GM21360 (cell line): Measurements from ENCODE around the gene CHRM1.

Experiments used
- ATAC-seq: cut with Tn5 transposase; IDR thresholded peaks from one replicate; pipeline ENCODE4 v1.9.1; 2021; ENCODE audit warnings: mild to moderate bottlenecking, moderate library complexity; ENCODE audit not compliant: unreplicated experiment

Gene CHRM1

GRCh38 chr11:62908468-62909072 is 12.6 kb downstream of the CHRM1 start:
- no peak for ATAC-seq

- ATAC-seq: peak; percentile 63
Measured at GRCh38 chr11:62905927-62906531, 15.1 kb downstream of the CHRM1 start.

GRCh38 chr11:62905296-62905695 is 15.9 kb downstream of the CHRM1 start:
- ATAC-seq: no peak

DNA sequence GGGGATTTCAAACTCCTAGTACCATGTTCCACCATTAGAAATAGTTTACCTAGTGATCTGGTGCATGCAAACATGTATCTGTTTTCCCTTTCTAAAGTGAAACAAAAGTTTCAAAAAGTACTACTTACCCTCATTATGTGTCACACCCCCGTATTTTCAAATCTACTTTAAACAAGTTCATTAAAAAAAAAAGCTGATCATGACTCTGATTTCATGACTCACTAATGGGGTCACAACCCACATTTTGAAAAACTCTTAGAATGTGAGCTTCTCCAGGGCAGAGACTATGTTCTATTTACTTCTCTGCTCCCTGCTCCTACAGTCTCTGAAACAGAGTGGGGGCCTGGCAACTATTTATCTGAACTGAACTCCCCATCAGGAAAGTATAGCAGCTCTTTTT is 18.2 kb downstream of the CHRM1 start:
- ATAC-seq: no peak

DNA sequence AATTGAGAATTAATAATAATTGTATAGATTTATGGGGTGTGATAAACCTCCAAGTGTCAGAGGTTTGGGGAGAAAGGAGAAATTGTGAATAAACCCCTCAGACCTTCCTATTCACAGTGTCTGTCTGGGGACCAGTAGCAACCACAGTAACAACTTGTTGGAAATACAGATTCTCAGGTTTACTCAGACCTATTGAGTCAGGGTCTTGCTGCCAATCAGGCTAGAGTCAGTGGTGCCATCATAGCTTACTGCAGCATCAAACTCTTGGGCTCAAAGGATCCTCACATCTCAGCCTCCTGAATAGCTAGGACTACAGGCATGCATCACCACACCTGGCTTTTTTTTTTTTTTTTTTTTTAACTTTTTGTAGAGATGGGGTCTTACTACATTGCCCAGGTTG is 23.1 kb downstream of the CHRM1 start:
- no peak for ATAC-seq

- ATAC-seq: no peak
Measured at GRCh38 chr11:62897311-62897710, 23.9 kb downstream of the CHRM1 start.

GRCh38 chr11:62896049-62896448 is 25.1 kb downstream of the CHRM1 start:
- ATAC-seq: no peak

DNA sequence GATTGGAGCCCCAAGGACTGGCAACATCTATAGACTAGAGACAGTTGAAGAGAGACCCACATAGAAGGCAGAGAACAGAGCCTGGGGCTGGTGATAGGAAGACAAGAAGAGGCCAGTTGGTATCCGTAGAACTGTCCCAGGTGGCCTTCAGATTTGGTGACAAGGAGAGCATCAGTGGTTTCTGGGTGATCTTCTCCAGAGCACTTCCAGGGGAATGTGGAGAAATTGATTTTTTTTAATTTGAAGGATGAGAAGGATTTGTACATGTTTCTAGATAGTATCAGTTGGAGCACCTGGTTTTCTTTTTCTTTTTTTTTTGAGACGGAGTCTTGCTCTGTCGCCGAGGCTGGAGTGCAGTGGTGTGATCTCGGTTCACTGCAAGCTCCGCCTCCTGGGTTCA is 25.7 kb downstream of the CHRM1 start:
- ATAC-seq: no peak

DNA sequence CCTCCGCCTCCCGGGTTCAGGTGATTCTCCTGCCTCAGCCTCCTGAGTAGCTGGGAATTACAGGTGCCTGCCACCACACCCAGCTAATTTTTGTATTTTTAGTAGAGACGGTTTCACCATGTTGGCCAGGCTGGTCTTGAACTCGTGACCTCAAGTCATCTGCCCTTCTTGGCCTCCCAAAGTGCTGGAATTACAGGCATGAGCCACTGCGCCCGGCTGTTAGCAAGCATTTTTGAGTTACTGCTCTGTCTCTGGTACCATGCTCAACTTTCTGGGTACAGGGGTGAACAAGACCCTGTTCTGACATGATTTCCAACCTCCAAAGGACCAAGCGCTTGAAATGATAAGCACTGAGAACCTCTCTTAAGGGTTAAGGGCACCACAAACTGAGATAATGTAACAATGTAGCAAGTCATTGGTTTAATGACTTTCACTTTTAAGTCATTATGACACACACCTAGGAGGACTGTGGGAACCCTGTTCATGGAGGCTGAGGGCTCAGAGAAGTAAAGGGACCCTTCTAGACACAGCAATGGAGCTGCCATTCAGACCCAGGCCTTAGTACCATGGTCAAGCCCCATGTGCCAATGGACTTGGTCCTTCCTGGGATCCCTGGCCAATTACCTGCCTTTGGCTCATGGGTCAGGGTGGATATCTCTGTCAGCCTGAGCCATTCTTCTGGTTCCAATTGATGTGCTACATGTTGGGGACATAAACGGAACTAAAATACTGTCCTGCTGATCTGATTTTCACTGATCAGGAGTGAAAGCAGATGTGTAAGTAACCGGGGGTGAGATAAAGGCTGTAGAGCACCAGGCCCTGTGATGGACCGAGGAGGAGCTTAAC is 28.9 kb downstream of the CHRM1 start:
- no peak for ATAC-seq

DNA sequence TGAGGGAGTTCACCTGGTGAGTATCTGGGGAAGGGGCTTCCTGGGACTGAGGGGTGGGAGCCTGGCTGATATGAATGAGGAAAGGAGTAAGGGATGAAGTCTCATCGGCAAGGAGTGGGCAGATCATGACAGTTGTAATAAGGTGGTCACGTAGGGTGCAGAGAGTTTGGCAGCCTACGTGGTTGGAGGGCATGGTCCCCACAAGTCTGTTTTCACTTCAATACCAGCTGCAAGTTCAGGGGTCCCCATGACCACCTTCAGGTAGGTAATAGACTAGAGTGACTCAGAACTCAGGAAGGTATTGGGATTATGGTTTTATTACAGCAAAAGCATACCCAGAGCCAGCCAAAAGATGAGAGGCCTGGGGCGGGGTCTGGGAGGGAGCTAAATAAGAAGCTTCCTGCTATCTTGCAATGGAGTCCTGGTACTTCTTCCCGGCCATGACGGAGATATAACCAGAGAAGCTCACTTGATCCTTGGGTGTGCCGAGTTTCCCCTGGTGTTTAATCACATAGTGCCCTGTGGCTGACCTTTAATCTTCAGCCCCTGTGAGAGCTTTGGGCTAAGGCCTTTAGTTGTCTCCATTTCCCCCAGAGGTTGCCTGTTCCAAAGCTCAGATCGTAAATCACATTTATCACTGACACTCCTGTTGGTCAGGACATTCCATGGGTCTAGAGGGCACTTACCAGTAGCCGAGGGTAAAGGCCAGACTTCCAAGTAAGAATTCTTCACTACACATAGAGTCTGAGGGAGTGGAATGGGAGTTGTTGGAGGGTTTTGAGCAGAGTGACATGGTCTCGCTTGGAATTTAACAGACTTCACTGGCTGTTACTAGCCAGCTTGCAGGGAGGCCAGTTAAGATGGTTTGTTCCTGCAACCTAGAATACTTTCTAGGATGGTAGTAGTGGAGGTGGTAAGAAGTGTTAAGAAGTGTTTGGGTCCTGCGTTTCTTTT is 31.4 kb downstream of the CHRM1 start:
- no peak for ATAC-seq

DNA sequence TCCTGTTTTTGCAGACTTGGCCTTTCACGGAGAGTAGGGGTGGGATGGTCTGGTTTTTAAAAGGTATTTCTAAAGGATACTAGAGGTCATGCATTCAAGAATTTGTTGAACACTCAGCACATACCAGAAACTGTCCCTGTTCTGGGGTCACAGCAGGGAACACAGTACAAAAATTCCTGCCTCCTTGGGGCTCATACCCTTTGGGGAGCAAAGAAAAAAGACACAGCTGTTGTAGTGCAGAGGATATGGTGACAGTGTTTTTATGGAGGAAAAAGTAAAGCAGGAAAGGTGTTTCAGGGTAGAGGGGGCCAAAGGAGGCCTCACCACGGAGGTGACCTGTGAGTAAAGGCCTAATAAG is 32.1 kb downstream of the CHRM1 start:
- no peak for ATAC-seq

DNA sequence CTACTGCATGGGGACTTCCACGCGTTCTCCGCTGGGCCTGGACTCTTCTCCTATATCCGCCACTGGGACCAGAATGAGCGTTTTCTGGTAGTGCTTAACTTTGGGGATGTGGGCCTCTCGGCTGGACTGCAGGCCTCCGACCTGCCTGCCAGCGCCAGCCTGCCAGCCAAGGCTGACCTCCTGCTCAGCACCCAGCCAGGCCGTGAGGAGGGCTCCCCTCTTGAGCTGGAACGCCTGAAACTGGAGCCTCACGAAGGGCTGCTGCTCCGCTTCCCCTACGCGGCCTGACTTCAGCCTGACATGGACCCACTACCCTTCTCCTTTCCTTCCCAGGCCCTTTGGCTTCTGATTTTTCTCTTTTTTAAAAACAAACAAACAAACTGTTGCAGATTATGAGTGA is 32.8 kb downstream of the CHRM1 start:
- no peak for ATAC-seq

DNA sequence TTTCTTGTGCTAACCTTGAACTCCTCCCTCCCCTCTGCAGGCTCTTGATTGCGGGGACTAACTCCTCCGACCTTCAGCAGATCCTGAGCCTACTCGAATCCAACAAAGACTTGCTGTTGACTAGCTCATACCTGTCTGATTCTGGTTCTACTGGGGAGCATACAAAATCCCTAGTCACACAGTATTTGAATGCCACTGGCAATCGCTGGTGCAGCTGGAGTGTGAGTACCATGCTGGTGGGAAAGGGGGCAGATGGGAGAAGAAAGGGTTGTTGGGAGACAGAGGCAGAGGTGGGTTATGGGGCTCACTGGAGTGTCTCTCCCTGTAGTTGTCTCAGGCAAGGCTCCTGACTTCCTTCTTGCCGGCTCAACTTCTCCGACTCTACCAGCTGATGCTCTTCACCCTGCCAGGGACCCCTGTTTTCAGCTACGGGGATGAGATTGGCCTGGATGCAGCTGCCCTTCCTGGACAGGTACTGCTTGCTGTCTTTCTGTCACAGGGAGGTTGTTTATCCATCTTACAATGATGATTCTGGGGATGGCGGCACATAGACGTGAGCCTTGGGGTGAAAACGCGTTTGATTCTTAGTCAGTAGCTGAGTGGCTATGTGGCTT is 35.9 kb downstream of the CHRM1 start:
- no peak for ATAC-seq

GRCh38 chr11:62883673-62884072 is 37.5 kb downstream of the CHRM1 start:
- ATAC-seq: no peak

GRCh38 chr11:62882788-62883501 is 38.2 kb downstream of the CHRM1 start:
- ATAC-seq: no peak

DNA sequence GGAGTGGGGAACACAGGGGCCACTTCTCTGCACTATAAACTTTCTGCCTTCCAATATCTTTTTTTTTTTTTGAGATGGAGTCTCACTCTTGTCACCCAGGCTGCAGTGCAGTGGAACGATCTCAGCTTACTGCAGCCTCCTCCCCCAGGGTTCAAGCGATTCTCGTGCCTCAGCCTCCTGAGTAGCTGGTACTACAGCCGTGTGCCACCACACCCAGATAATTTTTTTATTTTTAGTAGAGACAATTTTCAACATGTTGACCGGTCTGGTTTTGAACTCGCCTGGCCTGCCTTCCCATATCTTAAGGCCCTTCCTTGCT is 38.8 kb downstream of the CHRM1 start:
- no peak for ATAC-seq

- ATAC-seq: peak; percentile 40
Measured at GRCh38 chr11:62881579-62882430, 39.4 kb downstream of the CHRM1 start.

GRCh38 chr11:62880803-62881578 is 40.2 kb downstream of the CHRM1 start, which contains the start of gene SLC3A2:
TSS of gene SLC3A2 (plus strand) at chr11:62880896. CDS start at chr11:62881024, 128 bp downstream.
- ATAC-seq: peak; percentile 58
